ENCODE measurements around the gene LRP1B.

The LRP1B gene

GRCh38 chr2:142037744-142038143 lies 93.1 kb downstream of the LRP1B start:
- no peak for DNase-seq

GRCh38 chr2:142037066-142037465 lies 93.8 kb downstream of the LRP1B start:
- DNase-seq: no peak

GRCh38 chr2:142033393-142033792 lies 97.4 kb downstream of the LRP1B start:
- DNase-seq: no peak

- no peak for DNase-seq
These were observed 99.2 kb downstream of the LRP1B start for GRCh38 chr2:142031656-142032055.

- DNase-seq: no peak
These were observed 100.1 kb downstream of the LRP1B start for GRCh38 chr2:142030735-142031134.

- DNase-seq: no peak
These were observed 100.8 kb downstream of the LRP1B start for GRCh38 chr2:142029974-142030373.

GRCh38 chr2:142025394-142025793 lies 105.4 kb downstream of the LRP1B start:
- no peak for DNase-seq

- DNase-seq: no peak
These were observed 110.4 kb downstream of the LRP1B start for GRCh38 chr2:142020368-142020767.

GRCh38 chr2:142014536-142014935 lies 116.3 kb downstream of the LRP1B start:
- DNase-seq: no peak

- DNase-seq: no peak
These were observed 118.0 kb downstream of the LRP1B start for GRCh38 chr2:142012797-142013196.

GRCh38 chr2:142010477-142011270 lies 120.1 kb downstream of the LRP1B start:
- DNase-seq: no peak

GRCh38 chr2:142008135-142008744 lies 122.6 kb downstream of the LRP1B start:
- no peak for DNase-seq

- no peak for DNase-seq
These were observed 136.8 kb downstream of the LRP1B start for GRCh38 chr2:141994066-141994465.

GRCh38 chr2:141992695-141993094 lies 138.1 kb downstream of the LRP1B start:
- DNase-seq: no peak

- no peak for DNase-seq
These were observed 162.4 kb downstream of the LRP1B start for GRCh38 chr2:141968433-141968832.

- DNase-seq: no peak
These were observed 162.8 kb downstream of the LRP1B start for GRCh38 chr2:141967980-141968379.

GRCh38 chr2:141967503-141967902 lies 163.3 kb downstream of the LRP1B start:
- no peak for DNase-seq

- DNase-seq: no peak
These were observed 170.9 kb downstream of the LRP1B start for GRCh38 chr2:141959941-141960340.

- no peak for DNase-seq
These were observed 171.8 kb downstream of the LRP1B start for GRCh38 chr2:141959016-141959415.

- no peak for DNase-seq
These were observed 172.9 kb downstream of the LRP1B start for GRCh38 chr2:141957827-141958450.

- no peak for DNase-seq
These were observed 173.5 kb downstream of the LRP1B start for GRCh38 chr2:141957321-141957720.

GRCh38 chr2:141947396-141948114 lies 183.3 kb downstream of the LRP1B start:
- no peak for DNase-seq

- DNase-seq: no peak
These were observed 184.8 kb downstream of the LRP1B start for GRCh38 chr2:141946016-141946415.

Measured in stimulated activated naive CD4-positive, alpha-beta T cell (primary cell).